ENCODE results near the gene CDH13.

Gene CDH13

DNA sequence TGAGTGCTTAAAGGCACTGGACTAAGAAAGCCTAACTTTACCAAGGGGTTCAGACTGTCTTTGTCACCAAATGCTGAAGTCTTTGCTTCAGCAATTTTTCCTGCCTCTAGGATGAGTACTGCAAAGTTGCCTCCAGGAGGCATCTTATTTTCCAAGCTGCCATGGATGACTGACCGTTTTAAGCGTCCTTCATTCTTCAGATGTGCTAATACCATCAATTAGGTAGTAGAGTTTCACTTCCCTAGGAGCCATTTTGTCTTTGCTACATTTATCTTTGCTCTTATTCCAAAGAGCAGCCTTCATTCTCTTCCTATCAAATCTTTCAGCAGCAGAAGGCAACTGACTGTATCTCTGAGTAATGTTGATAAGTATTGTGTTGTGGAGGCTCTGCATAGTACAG is 440.1 kb downstream of the CDH13 start:
- peaks cover 5% of the 10 kb centered on the region for H3K4me1 ChIP-seq (ENCODE audit: control insufficient read depth, insufficient read depth, low read length, poor library complexity, severe bottlenecking)
- 64 to 80% methylated on average over 2 of the region's 2 CpGs for WGBS, 2 experiments (ENCODE audit: insufficient coverage in 2 of 2)
- H3K9me3 ChIP-seq (ENCODE audit: control insufficient read depth, low read length), result peaks cover 3% of the 10 kb centered on the region
- H3K4me3 ChIP-seq (ENCODE audit: extremely low read depth, insufficient read depth, low read length, poor library complexity, severe bottlenecking), result no peak overlapping the region
- H3K27ac ChIP-seq (ENCODE audit: low read depth, low read length, severe bottlenecking), result no peak overlapping the region
- H3K36me3 ChIP-seq (ENCODE audit: control insufficient read depth, insufficient read depth, low read length), result peaks cover 3% of the 10 kb centered on the region

DNA sequence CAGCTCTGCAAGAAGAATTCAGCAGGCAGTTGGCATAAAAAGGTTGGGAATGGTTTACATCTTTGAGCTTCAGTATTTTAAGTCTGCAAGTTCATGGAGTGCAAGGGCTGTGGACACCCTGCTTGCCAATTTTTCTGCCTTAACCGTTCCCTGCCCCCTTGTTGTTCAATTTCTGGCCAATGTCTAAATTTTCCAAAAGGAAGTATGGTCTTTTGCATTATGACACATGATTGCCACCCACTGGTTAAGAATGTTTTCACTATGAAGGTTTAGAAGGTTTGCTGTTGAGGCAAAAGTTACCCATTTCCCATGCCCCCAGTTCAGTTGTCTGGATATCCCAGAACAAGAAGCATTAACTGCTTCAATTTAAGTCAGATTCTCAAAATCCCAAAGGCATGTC is 441.9 kb downstream of the CDH13 start:
- H3K4me1 ChIP-seq (ENCODE audit: control insufficient read depth, insufficient read depth, low read length, poor library complexity, severe bottlenecking), result peaks cover 5% of the 10 kb centered on the region
- peaks cover 3% of the 10 kb centered on the region for H3K9me3 ChIP-seq (ENCODE audit: control insufficient read depth, low read length)

DNA sequence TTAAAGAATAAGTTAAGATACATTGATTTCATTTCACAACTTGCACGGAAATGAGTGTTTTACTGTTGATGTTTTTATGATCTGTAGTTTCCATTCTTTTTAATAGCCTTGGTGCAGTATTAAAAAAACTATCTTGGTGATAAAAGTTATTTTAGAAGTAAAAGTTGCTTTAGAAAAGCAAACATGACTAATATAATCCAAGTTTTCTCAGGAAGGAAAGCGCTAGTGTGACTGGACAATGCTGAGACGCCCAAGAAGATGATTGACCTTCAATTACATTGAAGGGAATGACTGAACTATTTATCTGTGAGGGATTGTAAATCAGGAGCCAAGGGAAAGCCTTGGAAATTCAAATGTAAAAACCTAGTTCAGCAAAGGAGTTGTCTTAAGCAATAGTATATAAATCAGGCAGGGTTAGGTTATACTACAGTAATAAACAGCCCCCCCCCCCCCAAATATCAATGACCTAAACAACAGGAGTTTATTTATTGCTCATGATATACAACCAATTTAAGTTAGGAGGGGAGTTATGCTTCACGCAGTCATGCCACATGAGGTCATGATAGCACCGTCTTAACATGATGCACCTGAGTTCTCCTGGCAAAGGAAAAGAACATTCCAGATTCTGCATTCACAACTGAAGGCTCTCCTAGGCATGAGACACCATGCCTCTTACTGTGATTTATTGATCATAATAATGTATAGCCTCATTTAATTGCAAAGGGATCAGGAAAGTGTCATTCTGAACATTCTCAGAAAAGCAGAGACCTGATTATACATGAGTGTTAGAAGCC is 443.8 kb downstream of the CDH13 start:
- Histone ChIP-seq H3K4me1 (ENCODE audit: control insufficient read depth, insufficient read depth, low read length, poor library complexity, severe bottlenecking) (peaks cover 5% of the 10 kb centered on the region), H3K36me3 (ENCODE audit: control insufficient read depth, insufficient read depth, low read length) (peaks cover 6% of the 10 kb centered on the region)
- 96 to 100% methylated on average over 4 of the region's 5 CpGs for WGBS, 2 experiments (ENCODE audit: insufficient coverage in 2 of 2)

More for the DNA sequence above, 441.9 kb downstream of the CDH13 start:
- Histone ChIP-seq H3K36me3 (ENCODE audit: control insufficient read depth, insufficient read depth, low read length) (peaks cover 3% of the 10 kb centered on the region), H3K4me3 (ENCODE audit: extremely low read depth, insufficient read depth, low read length, poor library complexity, severe bottlenecking) (no peak overlapping the region), H3K27ac (ENCODE audit: low read depth, low read length, severe bottlenecking) (no peak overlapping the region)
- WGBS, 2 experiments (ENCODE audit: insufficient coverage in 2 of 2), result 83 to 100% methylated on average over 1 of the region's 1 CpG

DNA sequence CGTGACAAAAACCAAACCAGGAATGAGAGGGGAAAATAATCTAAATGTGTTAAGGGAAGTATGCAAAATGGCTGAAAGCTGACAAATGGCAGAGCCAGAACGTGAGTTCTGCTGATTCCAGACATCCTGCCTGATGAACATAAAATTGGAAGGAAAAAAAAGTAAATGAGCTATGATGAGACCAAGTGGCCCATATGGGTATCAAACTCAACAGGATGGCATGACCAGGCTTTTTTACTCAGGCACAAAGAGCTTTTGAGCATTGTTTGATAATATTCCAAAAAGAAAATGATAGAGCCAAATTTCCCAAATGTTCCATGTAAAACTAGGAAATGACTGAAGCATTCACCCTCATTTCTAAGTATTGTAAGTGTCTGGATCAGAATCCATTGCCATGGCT is 449.2 kb downstream of the CDH13 start:
- Histone ChIP-seq H3K4me3 (ENCODE audit: extremely low read depth, insufficient read depth, low read length, poor library complexity, severe bottlenecking) (no peak overlapping the region), H3K9me3 (ENCODE audit: control insufficient read depth, low read length) (no peaks in the 10 kb centered on the region), H3K4me1 (ENCODE audit: control insufficient read depth, insufficient read depth, low read length, poor library complexity, severe bottlenecking) (no peaks in the 10 kb centered on the region), H3K36me3 (ENCODE audit: control insufficient read depth, insufficient read depth, low read length) (peaks cover 4% of the 10 kb centered on the region), H3K27ac (ENCODE audit: low read depth, low read length, severe bottlenecking) (no peak overlapping the region)
- 86 to 100% methylated on average over 2 of the region's 2 CpGs for WGBS, 2 experiments (ENCODE audit: insufficient coverage in 2 of 2)

More for the DNA sequence above, 443.8 kb downstream of the CDH13 start:
- Histone ChIP-seq H3K27ac (ENCODE audit: low read depth, low read length, severe bottlenecking) (no peak overlapping the region), H3K9me3 (ENCODE audit: control insufficient read depth, low read length) (no peaks in the 10 kb centered on the region), H3K4me3 (ENCODE audit: extremely low read depth, insufficient read depth, low read length, poor library complexity, severe bottlenecking) (no peak overlapping the region)

DNA sequence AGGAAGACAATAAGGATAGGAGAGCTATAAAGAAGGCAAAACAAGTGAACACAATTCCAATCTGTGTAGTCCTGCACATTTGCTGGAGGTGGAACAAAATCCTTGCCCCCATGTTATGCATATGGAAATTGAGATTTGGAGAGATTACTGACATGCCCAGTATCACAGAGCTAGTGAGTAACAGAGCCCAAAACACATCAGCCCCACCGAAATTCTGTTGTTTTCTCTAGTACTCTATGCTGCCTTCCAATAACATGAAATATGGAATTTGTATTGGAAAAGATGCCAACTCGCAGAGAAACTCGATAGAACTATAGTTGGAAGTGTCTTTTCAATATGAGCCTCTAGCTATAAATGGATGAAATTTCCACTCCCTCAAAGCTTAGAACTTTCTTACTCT is 456.6 kb downstream of the CDH13 start:
- Histone ChIP-seq H3K4me3 (ENCODE audit: extremely low read depth, insufficient read depth, low read length, poor library complexity, severe bottlenecking) (no peak overlapping the region), H3K36me3 (ENCODE audit: control insufficient read depth, insufficient read depth, low read length) (no peaks in the 10 kb centered on the region), H3K9me3 (ENCODE audit: control insufficient read depth, low read length) (peaks cover 8% of the 10 kb centered on the region), H3K27ac (ENCODE audit: low read depth, low read length, severe bottlenecking) (no peak overlapping the region), H3K4me1 (ENCODE audit: control insufficient read depth, insufficient read depth, low read length, poor library complexity, severe bottlenecking) (no peaks in the 10 kb centered on the region)
- no CpG with 5 or more reads among the region's 3 CpGs for WGBS, 2 experiments (ENCODE audit: insufficient coverage in 2 of 2)

DNA sequence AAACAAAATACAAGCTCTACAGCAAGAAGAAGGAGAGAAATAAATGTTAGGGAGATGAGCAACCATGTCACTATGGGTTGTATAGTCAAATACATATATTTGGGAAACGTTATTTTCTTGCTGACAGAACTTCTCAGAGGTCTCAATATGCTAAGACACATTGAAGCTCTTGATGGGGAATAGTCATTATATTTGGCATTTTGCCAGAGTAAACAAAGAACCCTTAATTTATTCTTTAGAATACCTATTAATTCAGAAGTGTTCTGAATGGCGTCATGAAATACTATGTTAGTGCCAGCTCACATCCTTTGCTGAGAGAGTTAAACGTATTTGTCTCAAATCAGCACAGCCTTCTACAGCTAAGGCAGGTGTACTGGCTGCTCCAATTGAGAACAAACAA is 458.9 kb downstream of the CDH13 start:
- peaks cover 8% of the 10 kb centered on the region for H3K9me3 ChIP-seq (ENCODE audit: control insufficient read depth, low read length)
- no peak overlapping the region for H3K4me3 ChIP-seq (ENCODE audit: extremely low read depth, insufficient read depth, low read length, poor library complexity, severe bottlenecking)
- H3K36me3 ChIP-seq (ENCODE audit: control insufficient read depth, insufficient read depth, low read length), result no peaks in the 10 kb centered on the region
- H3K4me1 ChIP-seq (ENCODE audit: control insufficient read depth, insufficient read depth, low read length, poor library complexity, severe bottlenecking), result no peaks in the 10 kb centered on the region
- H3K27ac ChIP-seq (ENCODE audit: low read depth, low read length, severe bottlenecking), result no peak overlapping the region
- WGBS, 2 experiments (ENCODE audit: insufficient coverage in 2 of 2), result 50 to 83% methylated on average over 1 to 2 of the region's 3 CpGs

DNA sequence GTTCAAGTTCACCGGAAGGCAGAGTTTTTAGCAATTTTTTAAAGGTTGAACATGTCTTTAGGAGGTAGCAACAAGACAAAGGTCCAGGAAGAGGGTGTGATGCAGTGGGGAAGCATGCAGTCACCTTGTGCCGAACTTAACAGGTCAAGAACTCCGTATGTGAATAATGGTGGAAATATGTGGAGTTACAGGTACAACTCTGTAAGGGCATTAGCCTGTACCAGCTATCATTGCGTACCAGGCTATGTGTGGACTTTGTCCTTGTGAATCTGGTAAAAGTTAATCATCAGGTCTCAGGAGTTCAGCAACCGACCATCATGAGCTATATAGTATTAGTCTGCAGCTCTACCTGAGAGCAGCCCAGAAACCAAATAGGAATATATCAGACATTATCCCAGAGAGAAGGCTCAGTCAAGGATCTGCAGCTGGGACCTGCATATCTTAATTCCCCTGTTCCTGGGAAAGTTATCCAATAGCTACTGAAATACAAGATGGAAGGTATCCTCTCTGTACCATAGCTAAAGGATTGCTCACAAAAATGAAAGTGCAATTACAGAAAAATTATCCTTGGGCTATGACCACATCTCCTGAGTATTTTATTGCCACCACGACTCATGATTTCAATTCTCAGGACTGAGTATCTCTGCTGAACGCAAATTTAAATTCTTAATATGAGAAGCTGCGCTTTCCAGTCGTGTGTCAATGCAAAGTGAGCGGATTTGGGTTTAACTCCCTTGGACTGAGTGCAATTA is 469.3 kb downstream of the CDH13 start:
- H3K36me3 ChIP-seq (ENCODE audit: control insufficient read depth, insufficient read depth, low read length), result no peaks in the 10 kb centered on the region
- no peak overlapping the region for H3K4me3 ChIP-seq (ENCODE audit: extremely low read depth, insufficient read depth, low read length, poor library complexity, severe bottlenecking)
- H3K4me1 ChIP-seq (ENCODE audit: control insufficient read depth, insufficient read depth, low read length, poor library complexity, severe bottlenecking), result no peaks in the 10 kb centered on the region
- 80 to 84% methylated on average over 8 to 10 of the region's 10 CpGs for WGBS, 2 experiments (ENCODE audit: insufficient coverage in 2 of 2)
- no peak overlapping the region for H3K27ac ChIP-seq (ENCODE audit: low read depth, low read length, severe bottlenecking)
- H3K9me3 ChIP-seq (ENCODE audit: control insufficient read depth, low read length), result peaks cover 5% of the 10 kb centered on the region

DNA sequence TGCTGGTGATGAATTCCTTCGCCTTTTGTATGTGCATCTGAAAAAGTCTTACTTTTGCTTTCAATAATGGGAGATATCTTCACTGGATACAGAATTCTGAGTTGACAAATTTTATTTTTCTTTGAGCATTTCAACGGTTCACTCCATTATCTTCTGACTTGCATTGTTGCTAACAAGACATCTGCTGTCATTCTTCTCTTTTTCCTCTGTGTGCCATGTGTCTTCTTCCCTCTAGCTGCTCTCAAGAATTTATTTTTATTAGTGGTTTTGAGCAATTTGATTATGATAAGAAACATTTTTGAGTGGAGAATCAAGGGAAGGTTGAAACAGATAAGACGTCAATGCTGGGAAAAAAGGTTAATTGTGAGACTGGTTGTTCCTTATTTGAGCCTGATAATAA is 471.8 kb downstream of the CDH13 start:
- WGBS, 2 experiments (ENCODE audit: insufficient coverage in 2 of 2), result 100% methylated on average over 2 of the region's 3 CpGs; no CpG with 5 or more reads in 1 of the 2 experiments
- peaks cover 11% of the 10 kb centered on the region for H3K9me3 ChIP-seq (ENCODE audit: control insufficient read depth, low read length)

DNA sequence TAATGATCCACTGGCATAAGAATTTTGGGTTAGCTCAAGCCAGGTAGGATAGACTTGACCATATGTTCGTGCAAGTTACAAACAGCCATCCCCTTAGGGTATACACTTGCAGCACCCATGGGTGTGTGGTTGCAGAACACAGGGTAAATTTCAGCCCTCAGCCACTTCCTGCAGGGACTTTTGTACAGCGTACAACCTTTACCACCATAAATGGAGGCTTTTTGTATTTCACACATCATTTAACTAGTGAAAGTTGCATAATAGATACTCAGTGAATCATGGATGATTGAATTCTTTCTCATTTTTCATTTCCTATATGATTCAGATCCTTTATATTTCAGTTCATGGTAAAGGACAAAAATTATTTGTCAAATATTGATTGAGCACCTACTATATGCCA is 473.9 kb downstream of the CDH13 start:
- Histone ChIP-seq H3K36me3 (ENCODE audit: control insufficient read depth, insufficient read depth, low read length) (peaks cover 5% of the 10 kb centered on the region), H3K4me1 (ENCODE audit: control insufficient read depth, insufficient read depth, low read length, poor library complexity, severe bottlenecking) (no peaks in the 10 kb centered on the region), H3K9me3 (ENCODE audit: control insufficient read depth, low read length) (peaks cover 11% of the 10 kb centered on the region), H3K27ac (ENCODE audit: low read depth, low read length, severe bottlenecking) (no peak overlapping the region), H3K4me3 (ENCODE audit: extremely low read depth, insufficient read depth, low read length, poor library complexity, severe bottlenecking) (no peak overlapping the region)
- WGBS, 2 experiments (ENCODE audit: insufficient coverage in 2 of 2), result 83 to 85% methylated on average over 1 of the region's 2 CpGs

More for the DNA sequence above, 471.8 kb downstream of the CDH13 start:
- Histone ChIP-seq H3K4me3 (ENCODE audit: extremely low read depth, insufficient read depth, low read length, poor library complexity, severe bottlenecking) (no peak overlapping the region), H3K36me3 (ENCODE audit: control insufficient read depth, insufficient read depth, low read length) (no peaks in the 10 kb centered on the region), H3K4me1 (ENCODE audit: control insufficient read depth, insufficient read depth, low read length, poor library complexity, severe bottlenecking) (no peaks in the 10 kb centered on the region), H3K27ac (ENCODE audit: low read depth, low read length, severe bottlenecking) (no peak overlapping the region)

DNA sequence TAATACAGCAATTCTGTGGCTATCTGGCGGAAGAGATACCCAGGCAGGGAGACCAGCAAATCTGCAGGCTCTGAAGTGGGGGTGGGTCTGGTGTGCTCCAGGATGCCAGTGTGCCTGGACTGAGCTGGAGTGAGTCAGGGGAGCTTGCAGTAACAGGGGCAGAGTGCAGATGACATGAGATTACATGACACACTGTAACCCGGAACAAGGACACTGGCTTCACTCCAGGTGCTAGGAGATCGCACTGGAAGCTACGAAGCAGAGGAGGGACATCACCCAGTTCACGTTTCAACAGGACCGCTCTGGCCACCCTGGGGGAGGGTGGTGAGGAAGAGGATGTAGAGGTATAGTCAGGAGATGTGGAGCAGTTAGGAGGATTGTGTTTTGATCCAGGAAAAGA is 475.6 kb downstream of the CDH13 start:
- no peaks in the 10 kb centered on the region for H3K4me1 ChIP-seq (ENCODE audit: control insufficient read depth, insufficient read depth, low read length, poor library complexity, severe bottlenecking)
- 73 to 76% methylated on average over 4 to 6 of the region's 6 CpGs for WGBS, 2 experiments (ENCODE audit: insufficient coverage in 2 of 2)
- H3K27ac ChIP-seq (ENCODE audit: low read depth, low read length, severe bottlenecking), result no peak overlapping the region
- H3K9me3 ChIP-seq (ENCODE audit: control insufficient read depth, low read length), result peaks cover 11% of the 10 kb centered on the region
- H3K4me3 ChIP-seq (ENCODE audit: extremely low read depth, insufficient read depth, low read length, poor library complexity, severe bottlenecking), result no peak overlapping the region
- peaks cover 5% of the 10 kb centered on the region for H3K36me3 ChIP-seq (ENCODE audit: control insufficient read depth, insufficient read depth, low read length)
